Stimulated activated CD8-positive, alpha-beta memory T cell treated with anti-CD3 and anti-CD28 coated beads, Interleukin-7, amount 100 ng/mL, for 24 hours (primary cell): ENCODE measurements around the gene TXK.

Source experiments
- DNase-seq: peaks from one replicate; pipeline ENCODE4 v3.0.0-alpha.2; 2020; ENCODE audit warnings: low read depth

TXK gene

GRCh38 chr4:48049483-48049882, 84.6 kb downstream of the TXK start:
- DNase-seq: no peak

- no peak for DNase-seq
These were observed 86.2 kb downstream of the TXK start for GRCh38 chr4:48047896-48048295.

GRCh38 chr4:48047421-48047844, 86.6 kb downstream of the TXK start:
- peak; percentile 62 for DNase-seq

- DNase-seq: no peak
These were observed 88.0 kb downstream of the TXK start for GRCh38 chr4:48046059-48046458.

- DNase-seq: no peak
These were observed 89.8 kb downstream of the TXK start for GRCh38 chr4:48044298-48044697.

GRCh38 chr4:48043504-48043903, 90.5 kb downstream of the TXK start:
- DNase-seq: no peak

- DNase-seq: no peak
These were observed 91.0 kb downstream of the TXK start for GRCh38 chr4:48042979-48043461.

- no peak for DNase-seq
These were observed 92.4 kb downstream of the TXK start for GRCh38 chr4:48041535-48042137.

GRCh38 chr4:48039561-48039960, 94.5 kb downstream of the TXK start:
- DNase-seq: no peak

GRCh38 chr4:48038666-48039065, 95.4 kb downstream of the TXK start:
- DNase-seq: no peak

- no peak for DNase-seq
These were observed 97.0 kb downstream of the TXK start for GRCh38 chr4:48037117-48037462.

GRCh38 chr4:48035952-48036351, 98.1 kb downstream of the TXK start:
- DNase-seq: no peak

GRCh38 chr4:48033825-48034413, 100.1 kb downstream of the TXK start:
- DNase-seq: peak; percentile 40

GRCh38 chr4:48033412-48033811, 100.6 kb downstream of the TXK start:
- DNase-seq: no peak

GRCh38 chr4:48032721-48033120, 101.3 kb downstream of the TXK start:
- DNase-seq: no peak

- no peak for DNase-seq
These were observed 102.1 kb downstream of the TXK start for GRCh38 chr4:48031802-48032525.

GRCh38 chr4:48030470-48030869, 103.6 kb downstream of the TXK start:
- no peak for DNase-seq

- no peak for DNase-seq
These were observed 105.4 kb downstream of the TXK start for GRCh38 chr4:48028696-48029095.

- DNase-seq: no peak
These were observed 106.4 kb downstream of the TXK start for GRCh38 chr4:48027653-48028052.

GRCh38 chr4:48025005-48025404, 109.0 kb downstream of the TXK start:
- DNase-seq: no peak

GRCh38 chr4:48024522-48024921, 109.5 kb downstream of the TXK start:
- DNase-seq: no peak

GRCh38 chr4:48022192-48022799, 111.8 kb downstream of the TXK start:
- DNase-seq: no peak

- DNase-seq: no peak
These were observed 113.0 kb downstream of the TXK start for GRCh38 chr4:48021100-48021499.
